Liver (tissue), 9 donors: ENCODE data around the gene MYADML2. TPM values are rescaled to one million over a fixed set of nuclear protein-coding genes. Genes with fewer than 3 reads are reported as not detected.

Experiments used
- DNase-seq: peaks from one replicate; pipeline ENCODE4 v3.0.0-alpha.2; 2017; ENCODE audit warnings: low spot score
- H3K27ac ChIP-seq, 2 donors: one replicate each; pipeline ENCODE4 v1.7.0; 2013; ENCODE audit warnings: inconsistent platforms in 2 of 2, low read length in 2 of 2, control low read depth in 1 of 2, low read depth in 1 of 2, mild to moderate bottlenecking in 1 of 2
- H3K27me3 ChIP-seq, 4 donors: one replicate each; pipeline versions ENCODE4 v1.6.1 to v1.7.0; 2013; ENCODE audit warnings: low read length in 3 of 4, inconsistent platforms in 1 of 4, mild to moderate bottlenecking in 1 of 4, moderate library complexity in 1 of 4; ENCODE audit not compliant: control insufficient read depth in 4 of 4, insufficient read depth in 4 of 4
- H3K36me3 ChIP-seq, 4 donors: one replicate each; pipeline versions ENCODE4 v1.6.1 to v1.7.0; 2013; ENCODE audit warnings: low read length in 3 of 4, mild to moderate bottlenecking in 3 of 4, low read depth in 1 of 4, moderate library complexity in 1 of 4; ENCODE audit not compliant: control insufficient read depth in 4 of 4, insufficient read depth in 3 of 4
- H3K4me1 ChIP-seq, 4 donors: one replicate each; pipeline versions ENCODE4 v1.6.1 to v1.7.0; 2013; ENCODE audit warnings: low read length in 3 of 4, mild to moderate bottlenecking in 3 of 4, moderate library complexity in 1 of 4; ENCODE audit not compliant: control insufficient read depth in 4 of 4, insufficient read depth in 4 of 4
- H3K4me3 ChIP-seq, 3 donors: one replicate each; pipeline versions ENCODE4 v1.6.1 to v1.7.0; 2013; ENCODE audit warnings: low read length in 3 of 3, control low read depth in 1 of 3, low read depth in 1 of 3, mild to moderate bottlenecking in 1 of 3
- H3K9ac ChIP-seq, 2 donors: one replicate each; pipeline ENCODE4 v1.7.0; 2013; ENCODE audit warnings: low read length in 2 of 2, mild to moderate bottlenecking in 2 of 2, moderate library complexity in 2 of 2, control low read depth in 1 of 2, low read depth in 1 of 2
- H3K9me3 ChIP-seq, 4 donors: one replicate each; pipeline versions ENCODE4 v1.6.1 to v1.7.0; 2013; ENCODE audit warnings: low read length in 3 of 4; ENCODE audit not compliant: control insufficient read depth in 4 of 4
- EGR1 ChIP-seq, 2 donors: IDR thresholded peaks; 2 replicates each; pipeline ENCODE4 v1.6.1; 2016 to 2018; ENCODE audit warnings: antibody characterized with exemption in 2 of 2, low read depth in 2 of 2
- FOXA1 ChIP-seq: IDR thresholded peaks from 2 replicates; pipeline ENCODE4 v1.6.1; 2016; ENCODE audit warnings: antibody characterized with exemption
- FOXA2 ChIP-seq: IDR thresholded peaks from 2 replicates; pipeline ENCODE4 v1.6.1; 2016; ENCODE audit warnings: antibody characterized with exemption
- HNF4A ChIP-seq, 2 donors: conservative IDR thresholded peaks; 2 replicates each; pipeline ENCODE4 v1.6.1; 2016; ENCODE audit warnings: antibody characterized with exemption in 2 of 2, mild to moderate bottlenecking in 2 of 2
- HNF4G ChIP-seq: IDR thresholded peaks from 2 replicates; pipeline ENCODE4 v1.6.1; 2016; ENCODE audit warnings: antibody characterized with exemption
- JUND ChIP-seq, 2 donors: IDR thresholded peaks; 2 replicates each; pipeline ENCODE4 v1.6.1; 2016; ENCODE audit warnings: antibody characterized with exemption in 2 of 2
- RAD21 ChIP-seq, 2 donors: IDR thresholded peaks; 2 replicates each; pipeline ENCODE4 v1.6.1; 2016; ENCODE audit warnings: antibody characterized with exemption in 2 of 2, mild to moderate bottlenecking in 2 of 2
- RXRA ChIP-seq, 2 donors: IDR thresholded peaks; 2 replicates each; pipeline ENCODE4 v1.6.1; 2017 to 2018; ENCODE audit warnings: antibody characterized with exemption in 2 of 2, mild to moderate bottlenecking in 1 of 2
- SP1 ChIP-seq: IDR thresholded peaks from 2 replicates; pipeline ENCODE4 v1.6.1; 2018; ENCODE audit warnings: antibody characterized with exemption, mild to moderate bottlenecking
- TAF1 ChIP-seq: conservative IDR thresholded peaks from 2 replicates; pipeline ENCODE4 v1.6.1; 2016; ENCODE audit warnings: antibody characterized with exemption, mild to moderate bottlenecking
- YY1 ChIP-seq: IDR thresholded peaks from 2 replicates; pipeline ENCODE4 v1.6.1; 2016; ENCODE audit warnings: antibody characterized with exemption, mild to moderate bottlenecking
- WGBS: extraction: QIAGEN DNeasy Blood & Tissue Kit; methylation state at CpG from one replicate; pipeline ENCODE4 v1.1.7; 2013; 5-methylcytosine and 5-hydroxymethylcytosine counted together
- polyA plus RNA-seq, 2 donors: library from polyadenylated mRNA; stranded (reverse) in 1 of 2; unstranded in 1 of 2; fragments of 200-250 nt in 1 of 2; fragments of >200 nt in 1 of 2; fragmentation: Nextera tagmentation in 1 of 2; extraction: Ambion mirVana in 1 of 2; gene quantifications; one replicate each; pipeline versions ENCODE4 v1.2.1 to v1.2.3, GENCODE V29; 2013 to 2015
- total RNA-seq, 2 donors: library from RNA; depleted of rRNA; stranded (reverse); fragments of >200 nt; gene quantifications; one replicate each; pipeline ENCODE4 v1.2.3, GENCODE V29; 2014
- TF ChIP-seq, protein P1 (sequence below): IDR thresholded peaks from 2 replicates; pipeline ENCODE4 v1.6.1; 2016; ENCODE audit warnings: antibody characterized with exemption, mild to moderate bottlenecking
- TF ChIP-seq, protein P2 (sequence below): IDR thresholded peaks from 2 replicates; pipeline ENCODE4 v1.6.1; 2016; ENCODE audit warnings: antibody characterized with exemption
- donor health status: healthy.
- donor health status: healthy.
- donor health status: healthy.
- donor health status: healthy.
- donor health status: healthy.

MYADML2 gene
- total and polyA plus RNA-seq, 4 donors = not detected

DNA sequence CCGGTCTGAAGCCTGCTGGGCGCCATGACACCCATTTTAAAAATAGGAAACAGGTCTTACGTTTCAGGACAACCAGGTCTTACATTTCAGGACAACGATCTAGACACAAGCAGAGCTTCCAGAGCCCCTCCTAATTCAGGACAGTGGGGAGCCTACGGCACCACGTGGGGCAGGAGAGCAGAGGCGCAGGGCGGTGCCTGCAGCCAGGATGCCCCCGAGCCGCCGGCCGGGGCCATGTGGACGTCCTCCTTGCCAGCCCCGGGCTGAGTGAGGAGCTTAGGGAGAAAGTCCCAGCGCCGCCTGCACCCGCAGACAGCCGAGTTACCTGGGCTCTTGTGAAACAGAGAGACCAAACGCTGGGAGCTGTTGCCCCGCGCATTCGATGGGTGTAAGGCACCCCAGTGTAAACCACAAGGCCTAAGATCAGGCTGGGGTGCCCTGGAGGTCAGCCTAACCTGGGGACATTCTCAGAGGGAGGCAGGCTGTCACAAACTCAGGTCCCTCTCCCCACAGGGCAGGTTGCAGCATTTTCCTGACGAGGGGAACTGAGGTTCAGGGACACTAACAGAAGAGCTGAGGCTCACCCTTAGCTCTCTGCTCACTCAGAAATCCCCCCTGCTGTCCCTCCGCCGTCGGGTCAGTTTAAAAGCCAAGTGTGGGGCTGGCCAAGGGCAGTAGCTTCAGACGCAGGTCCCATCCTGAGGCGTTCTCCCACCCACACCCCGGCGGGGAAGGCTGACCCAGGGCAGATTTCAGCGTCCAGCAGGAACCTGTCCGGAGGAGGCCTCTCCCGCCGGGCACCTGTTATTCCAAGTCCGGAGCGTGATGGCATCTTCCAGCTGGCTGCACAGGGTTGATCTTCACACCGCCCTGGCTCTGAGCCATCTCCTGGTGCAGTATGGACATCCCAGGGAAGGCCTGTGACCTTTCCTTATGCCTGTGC, 15.7 kb upstream of the MYADML2 start:
- no peak for TF ChIP-seq RAD21 (IDR thresholded peaks at IDR 0.05)
- TF ChIP-seq JUND (IDR thresholded peaks at IDR 0.05) = no peak
- H3K4me3 ChIP-seq = no peak overlapping the region
- no peaks in the 10 kb centered on the region for H3K27me3 ChIP-seq
- H3K9ac ChIP-seq = no peak overlapping the region
- H3K4me1 ChIP-seq = peaks cover 11 to 33% (median 23%) of the 10 kb centered on the region in 4 donors
- 64% methylated on average over 37 of the region's 37 CpGs for WGBS
- DNase-seq = no peak
- H3K9me3 ChIP-seq = no peaks in the 10 kb centered on the region
- no peaks in the 10 kb centered on the region for H3K36me3 ChIP-seq
- H3K27ac ChIP-seq = no peak overlapping the region

- no peaks in the 10 kb centered on the region for H3K36me3 ChIP-seq
- H3K4me1 ChIP-seq = peaks cover 7 to 23% (median 15%) of the 10 kb centered on the region in 4 donors
- WGBS = 41% methylated on average over 82 of the region's 82 CpGs
- no peaks in the 10 kb centered on the region for H3K27me3 ChIP-seq
- H3K4me3 ChIP-seq = peak overlapping the region in 1 of 3 donors; percentile 64
- no peak overlapping the region for H3K9ac ChIP-seq
- no peaks in the 10 kb centered on the region for H3K9me3 ChIP-seq
- H3K27ac ChIP-seq = no peak overlapping the region
- DNase-seq = no peak
- TF ChIP-seq FOXA2 = no peak
- TF ChIP-seq FOXA1 = no peak
- TF ChIP-seq HNF4G = no peak
- no peak for TF ChIP-seq YY1
- no peak for TF ChIP-seq JUND (IDR thresholded peaks at IDR 0.05)
- no peak for TF ChIP-seq EGR1 (IDR thresholded peaks at IDR 0.05; ENCODE audit: low read depth in 2 of 2)
- no peak for TF ChIP-seq HNF4A (conservative IDR thresholded peaks at IDR 0.05)
- TF ChIP-seq, protein P1, sequence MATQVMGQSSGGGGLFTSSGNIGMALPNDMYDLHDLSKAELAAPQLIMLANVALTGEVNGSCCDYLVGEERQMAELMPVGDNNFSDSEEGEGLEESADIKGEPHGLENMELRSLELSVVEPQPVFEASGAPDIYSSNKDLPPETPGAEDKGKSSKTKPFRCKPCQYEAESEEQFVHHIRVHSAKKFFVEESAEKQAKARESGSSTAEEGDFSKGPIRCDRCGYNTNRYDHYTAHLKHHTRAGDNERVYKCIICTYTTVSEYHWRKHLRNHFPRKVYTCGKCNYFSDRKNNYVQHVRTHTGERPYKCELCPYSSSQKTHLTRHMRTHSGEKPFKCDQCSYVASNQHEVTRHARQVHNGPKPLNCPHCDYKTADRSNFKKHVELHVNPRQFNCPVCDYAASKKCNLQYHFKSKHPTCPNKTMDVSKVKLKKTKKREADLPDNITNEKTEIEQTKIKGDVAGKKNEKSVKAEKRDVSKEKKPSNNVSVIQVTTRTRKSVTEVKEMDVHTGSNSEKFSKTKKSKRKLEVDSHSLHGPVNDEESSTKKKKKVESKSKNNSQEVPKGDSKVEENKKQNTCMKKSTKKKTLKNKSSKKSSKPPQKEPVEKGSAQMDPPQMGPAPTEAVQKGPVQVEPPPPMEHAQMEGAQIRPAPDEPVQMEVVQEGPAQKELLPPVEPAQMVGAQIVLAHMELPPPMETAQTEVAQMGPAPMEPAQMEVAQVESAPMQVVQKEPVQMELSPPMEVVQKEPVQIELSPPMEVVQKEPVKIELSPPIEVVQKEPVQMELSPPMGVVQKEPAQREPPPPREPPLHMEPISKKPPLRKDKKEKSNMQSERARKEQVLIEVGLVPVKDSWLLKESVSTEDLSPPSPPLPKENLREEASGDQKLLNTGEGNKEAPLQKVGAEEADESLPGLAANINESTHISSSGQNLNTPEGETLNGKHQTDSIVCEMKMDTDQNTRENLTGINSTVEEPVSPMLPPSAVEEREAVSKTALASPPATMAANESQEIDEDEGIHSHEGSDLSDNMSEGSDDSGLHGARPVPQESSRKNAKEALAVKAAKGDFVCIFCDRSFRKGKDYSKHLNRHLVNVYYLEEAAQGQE = no peak
- no peak for TF ChIP-seq SP1
- TF ChIP-seq RXRA (IDR thresholded peaks at IDR 0.05) = no peak
- no peak for TF ChIP-seq RAD21 (IDR thresholded peaks at IDR 0.05)
- no peak for TF ChIP-seq TAF1
- TF ChIP-seq, protein P2, sequence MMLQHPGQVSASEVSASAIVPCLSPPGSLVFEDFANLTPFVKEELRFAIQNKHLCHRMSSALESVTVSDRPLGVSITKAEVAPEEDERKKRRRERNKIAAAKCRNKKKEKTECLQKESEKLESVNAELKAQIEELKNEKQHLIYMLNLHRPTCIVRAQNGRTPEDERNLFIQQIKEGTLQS = no peak
Measured at GRCh38 chr17:81961521-81962498, 14.8 kb upstream of the MYADML2 start.
